Mesenchymal stem cell (in vitro differentiated cells and primary cell): ENCODE measurements around the gene RBMS1.

Experiments
- DNase-seq: peaks from one replicate; pipeline ENCODE4 v3.0.0-alpha.2; 2013
- H2AFZ ChIP-seq: one replicate; pipeline ENCODE4 v1.6.1; 2013; ENCODE audit warnings: low read depth, mild to moderate bottlenecking, control low read depth, inconsistent platforms, low read length, moderate library complexity
- H2AK5ac ChIP-seq: 2 replicates; pipeline ENCODE4 v1.6.1; 2013; ENCODE audit warnings: low read length, moderate library complexity, mild to moderate bottlenecking, inconsistent platforms; ENCODE audit not compliant: severe bottlenecking
- H2BK120ac ChIP-seq: one replicate; pipeline ENCODE4 v1.6.1; 2013; ENCODE audit warnings: low read depth, mild to moderate bottlenecking, inconsistent platforms, low read length, moderate library complexity
- H2BK12ac ChIP-seq, 2 experiments: one replicate each; pipeline ENCODE4 v1.6.1; 2013; ENCODE audit warnings: inconsistent platforms in 2 of 2, low read length in 2 of 2, mild to moderate bottlenecking in 2 of 2, moderate library complexity in 2 of 2, control low read depth in 1 of 2
- H2BK15ac ChIP-seq: one replicate; pipeline ENCODE4 v1.6.1; 2013; ENCODE audit warnings: mild to moderate bottlenecking, low read depth, inconsistent platforms; ENCODE audit not compliant: poor library complexity, severe bottlenecking
- H2BK5ac ChIP-seq: 2 replicates; pipeline ENCODE4 v1.6.1; 2013; ENCODE audit warnings: low read depth, mild to moderate bottlenecking, low read length, control low read depth, inconsistent platforms; ENCODE audit not compliant: poor library complexity, severe bottlenecking
- H3K14ac ChIP-seq, 2 experiments: one replicate each; pipeline ENCODE4 v1.6.1; 2013; ENCODE audit warnings: inconsistent platforms in 2 of 2, low read length in 2 of 2, control low read depth in 1 of 2, mild to moderate bottlenecking in 1 of 2, moderate library complexity in 1 of 2
- H3K18ac ChIP-seq, 2 experiments: one replicate each; pipeline ENCODE4 v1.6.1; 2013; ENCODE audit warnings: inconsistent platforms in 2 of 2, low read length in 2 of 2, control low read depth in 1 of 2, low read depth in 1 of 2, mild to moderate bottlenecking in 1 of 2
- H3K23ac ChIP-seq, 2 experiments: one replicate each; pipeline ENCODE4 v1.6.1; 2013; ENCODE audit warnings: inconsistent platforms in 2 of 2, low read length in 2 of 2, mild to moderate bottlenecking in 2 of 2, moderate library complexity in 2 of 2, control low read depth in 1 of 2
- H3K27ac ChIP-seq: 2 replicates; pipeline ENCODE4 v1.5.1; 2013; ENCODE audit warnings: mild to moderate bottlenecking, moderate library complexity, low read length, control low read depth, inconsistent platforms; ENCODE audit not compliant: poor library complexity, severe bottlenecking
- H3K27me3 ChIP-seq, 2 experiments: 2 replicates each; pipeline versions ENCODE4 v1.6.1 to v1.7.0; 2013; ENCODE audit warnings: low read length in 2 of 2, mild to moderate bottlenecking in 2 of 2, moderate library complexity in 2 of 2, control low read depth in 1 of 2, inconsistent platforms in 1 of 2; ENCODE audit not compliant: control insufficient read depth in 1 of 2, insufficient read depth in 1 of 2
- H3K36me3 ChIP-seq, 2 experiments: 2 replicates each; pipeline versions ENCODE4 v1.6.1 to v1.7.0; 2013; ENCODE audit warnings: low read length in 2 of 2, control low read depth in 1 of 2, inconsistent platforms in 1 of 2, low read depth in 1 of 2, mild to moderate bottlenecking in 1 of 2; ENCODE audit not compliant: insufficient read depth in 2 of 2, control insufficient read depth in 1 of 2
- H3K4ac ChIP-seq, 2 experiments: one replicate each; pipeline ENCODE4 v1.6.1; 2013; ENCODE audit warnings: inconsistent platforms in 2 of 2, low read length in 2 of 2, mild to moderate bottlenecking in 2 of 2, moderate library complexity in 2 of 2, control low read depth in 1 of 2, low read depth in 1 of 2
- H3K4me1 ChIP-seq: 2 replicates; pipeline ENCODE4 v1.6.1; 2013; ENCODE audit warnings: low read depth, low read length, control low read depth; ENCODE audit not compliant: control insufficient read depth, insufficient read depth
- H3K4me2 ChIP-seq: 2 replicates; pipeline ENCODE4 v1.6.1; 2013; ENCODE audit warnings: low read length, mild to moderate bottlenecking, inconsistent platforms; ENCODE audit not compliant: poor library complexity, severe bottlenecking
- H3K4me3 ChIP-seq, 2 experiments: 2 replicates each; pipeline versions ENCODE4 v1.5.1 to v1.7.0; 2013; ENCODE audit warnings: low read length in 2 of 2, mild to moderate bottlenecking in 2 of 2, control low read depth in 1 of 2, low read depth in 1 of 2; ENCODE audit not compliant: insufficient read depth in 1 of 2
- H3K79me1 ChIP-seq: replicated peaks from 2 replicates; pipeline ENCODE4 v1.6.1; 2013; ENCODE audit warnings: mild to moderate bottlenecking, control low read depth, low read length, inconsistent platforms; ENCODE audit not compliant: poor library complexity, severe bottlenecking
- H3K9ac ChIP-seq: 2 replicates; pipeline ENCODE4 v1.7.0; 2013; ENCODE audit warnings: mild to moderate bottlenecking, low read length, moderate library complexity
- H3K9me3 ChIP-seq: 2 replicates; pipeline ENCODE4 v1.7.0; 2013; ENCODE audit warnings: mild to moderate bottlenecking, low read length; ENCODE audit not compliant: control insufficient read depth
- H4K8ac ChIP-seq: one replicate; pipeline ENCODE4 v1.6.1; 2013; ENCODE audit warnings: inconsistent platforms, mild to moderate bottlenecking, low read length, moderate library complexity
- H4K91ac ChIP-seq: one replicate; pipeline ENCODE4 v1.6.1; 2013; ENCODE audit warnings: mild to moderate bottlenecking, low read length, inconsistent platforms
- WGBS: methylation state at CpG from one replicate; pipeline ENCODE4 v1.1.7; 2013; ENCODE audit warnings: mixed read lengths; 5-methylcytosine and 5-hydroxymethylcytosine counted together

Gene RBMS1

DNA sequence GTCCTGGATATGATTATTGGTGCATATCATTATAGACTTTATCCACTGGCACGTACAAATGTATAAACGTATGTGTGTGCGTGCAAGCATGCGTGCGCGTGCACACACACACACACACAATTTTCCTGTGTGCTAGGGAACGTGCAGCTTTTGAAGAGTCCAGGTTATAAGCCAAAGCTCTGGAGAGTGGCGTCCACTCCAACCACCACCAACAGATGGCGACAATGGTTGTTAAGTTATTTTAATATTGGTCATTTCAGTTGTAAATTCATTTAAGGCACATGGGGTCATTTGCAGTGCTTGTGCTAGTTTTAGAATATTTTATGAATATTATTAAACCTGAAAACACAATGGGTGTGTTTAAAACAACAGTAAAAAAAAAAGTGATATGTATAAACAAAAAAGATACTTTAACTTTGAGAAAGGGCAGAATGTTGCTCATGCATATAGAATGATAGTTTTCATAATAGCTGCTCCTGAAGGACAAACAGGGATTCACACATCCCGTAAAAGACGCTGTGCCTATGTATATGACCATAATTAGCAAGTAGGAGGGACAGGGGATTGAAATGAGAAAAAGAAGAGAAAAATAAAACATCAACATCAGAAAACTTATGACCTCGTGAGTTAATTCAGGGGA is 169.3 kb downstream of the RBMS1 start:
- WGBS, result 84% methylated on average over 9 of the region's 12 CpGs
- H3K4me1 ChIP-seq, result peaks cover 6% of the 10 kb centered on the region

DNA sequence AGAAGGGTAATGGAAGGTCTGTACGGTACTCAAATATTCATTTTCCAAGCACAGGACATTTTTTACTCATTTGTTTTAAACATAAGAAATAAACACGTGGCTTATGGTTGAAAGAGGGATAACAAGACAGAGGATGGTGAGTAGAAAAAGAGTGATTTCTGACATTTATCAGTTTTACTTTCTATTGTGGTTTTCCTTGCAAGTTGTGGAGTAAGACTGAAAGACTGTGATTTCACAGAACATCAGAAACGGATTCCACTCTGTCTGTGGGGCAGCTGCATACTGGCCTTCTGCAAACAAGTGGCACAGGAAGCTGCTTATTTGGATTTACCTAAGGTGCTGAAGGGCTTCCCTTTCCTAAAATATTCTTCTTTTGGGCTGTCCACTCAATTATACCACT is 171.3 kb downstream of the RBMS1 start:
- H2BK5ac ChIP-seq, result no peak overlapping the region
- H2BK12ac ChIP-seq, result no peak overlapping the region
- no peak overlapping the region for H3K4me3 ChIP-seq
- no peak overlapping the region for H2BK120ac ChIP-seq
- 93% methylated on average over 2 of the region's 3 CpGs for WGBS
- H3K36me3 ChIP-seq, result peaks cover 9 to 41% of the 10 kb centered on the region in 2 experiments
- no peak overlapping the region for H3K9ac ChIP-seq
- no peak overlapping the region for H3K14ac ChIP-seq
- no peak overlapping the region for H3K23ac ChIP-seq
- H3K9me3 ChIP-seq, result no peaks in the 10 kb centered on the region
- no peak overlapping the region for H3K4me2 ChIP-seq
- H2AFZ ChIP-seq, result no peak overlapping the region
- no peak overlapping the region for H4K91ac ChIP-seq
- H3K4me1 ChIP-seq, result peaks cover 6% of the 10 kb centered on the region
- H3K4ac ChIP-seq, result no peak overlapping the region
- H4K8ac ChIP-seq, result no peak overlapping the region
- H3K27me3 ChIP-seq, result no peaks in the 10 kb centered on the region
- H2AK5ac ChIP-seq, result no peak overlapping the region
- no peak overlapping the region for H2BK15ac ChIP-seq
- no peak for DNase-seq
- H3K79me1 ChIP-seq, result peaks cover 10% of the 10 kb centered on the region
- no peak overlapping the region for H3K18ac ChIP-seq
- no peak overlapping the region for H3K27ac ChIP-seq

More for the DNA sequence above, 169.3 kb downstream of the RBMS1 start:
- H2AK5ac ChIP-seq, result no peak overlapping the region
- no peak overlapping the region for H3K4ac ChIP-seq
- no peak overlapping the region for H2BK120ac ChIP-seq
- H4K91ac ChIP-seq, result no peak overlapping the region
- H2BK5ac ChIP-seq, result no peak overlapping the region
- H3K4me2 ChIP-seq, result no peak overlapping the region
- H2BK15ac ChIP-seq, result no peak overlapping the region
- DNase-seq, result peak; percentile 59
- H3K9me3 ChIP-seq, result no peaks in the 10 kb centered on the region
- peaks cover 12% of the 10 kb centered on the region for H3K79me1 ChIP-seq
- no peak overlapping the region for H3K4me3 ChIP-seq
- H3K14ac ChIP-seq, result no peak overlapping the region
- no peak overlapping the region for H3K27ac ChIP-seq
- peak overlapping the region; percentile 69 for H4K8ac ChIP-seq
- H3K36me3 ChIP-seq, result peaks cover 9 to 42% of the 10 kb centered on the region in 2 experiments
- no peaks in the 10 kb centered on the region for H3K27me3 ChIP-seq
- peak overlapping the region in 1 of 2 experiments; percentile 70 for H3K18ac ChIP-seq
- H2AFZ ChIP-seq, result no peak overlapping the region
- H2BK12ac ChIP-seq, result no peak overlapping the region
- peak overlapping the region; percentile 15 for H3K9ac ChIP-seq
- no peak overlapping the region for H3K23ac ChIP-seq

DNA sequence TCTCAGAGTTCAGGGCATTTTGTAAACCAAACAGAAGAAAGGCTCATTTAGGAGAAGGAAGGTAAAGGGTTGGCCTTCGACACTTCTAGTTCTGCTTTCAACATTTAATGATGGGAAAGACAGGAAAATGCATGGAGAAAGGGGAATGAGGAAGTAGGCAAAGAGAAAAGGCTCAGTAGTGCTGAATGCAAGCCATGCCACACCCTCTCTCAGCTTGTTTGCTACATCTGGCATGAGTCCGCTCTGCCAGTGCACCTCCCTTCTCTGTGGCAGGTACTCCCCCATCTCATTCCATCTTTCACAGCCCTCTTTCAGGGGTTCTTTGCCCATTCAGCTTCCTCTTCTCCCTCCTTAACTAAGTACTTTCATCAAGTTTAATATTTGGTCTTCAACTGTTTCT is 172.6 kb downstream of the RBMS1 start:
- Histone ChIP-seq H2BK120ac (no peak overlapping the region), H2AFZ (no peak overlapping the region), H3K14ac (no peak overlapping the region), H2BK15ac (no peak overlapping the region), H3K23ac (no peak overlapping the region), H2BK12ac (peak overlapping the region in 1 of 2 experiments; percentile 71), H3K18ac (no peak overlapping the region), H3K4ac (no peak overlapping the region), H3K9me3 (no peaks in the 10 kb centered on the region), H3K79me1 (peaks cover 11% of the 10 kb centered on the region), H2AK5ac (no peak overlapping the region), H3K9ac (no peak overlapping the region), H4K91ac (no peak overlapping the region), H3K4me1 (peaks cover 6% of the 10 kb centered on the region), H2BK5ac (no peak overlapping the region), H3K27ac (no peak overlapping the region), H3K36me3 (peaks cover 9 to 50% of the 10 kb centered on the region in 2 experiments), H3K4me2 (no peak overlapping the region), H3K27me3 (no peaks in the 10 kb centered on the region), H4K8ac (no peak overlapping the region), H3K4me3 (no peak overlapping the region)
- no peak for DNase-seq
- WGBS, result 92% methylated on average over 2 of the region's 2 CpGs

DNA sequence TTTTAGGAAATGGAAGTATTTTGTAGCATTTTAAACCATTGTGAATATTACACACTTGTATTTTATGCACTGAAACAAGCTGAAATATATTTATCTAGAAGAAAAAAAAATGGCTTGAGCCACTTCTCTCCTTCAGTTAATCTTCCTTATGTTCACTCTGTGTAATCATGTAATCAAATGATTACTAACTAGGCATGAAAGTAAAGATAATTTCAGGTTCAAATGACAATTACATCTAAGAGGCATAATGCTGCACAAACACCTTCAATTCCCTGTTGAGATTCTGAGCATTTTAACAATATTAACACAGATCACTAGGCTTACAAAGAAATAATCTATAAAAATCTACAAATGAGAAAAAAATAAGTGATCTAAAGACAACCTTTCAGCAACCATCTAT is 173.9 kb downstream of the RBMS1 start:
- Histone ChIP-seq H3K27me3 (no peaks in the 10 kb centered on the region), H3K4me2 (no peak overlapping the region), H3K79me1 (peaks cover 9% of the 10 kb centered on the region)

More for the DNA sequence above, 173.9 kb downstream of the RBMS1 start:
- Histone ChIP-seq H3K14ac (no peak overlapping the region), H3K4me1 (peaks cover 5% of the 10 kb centered on the region), H4K91ac (no peak overlapping the region), H4K8ac (no peak overlapping the region), H3K9me3 (no peaks in the 10 kb centered on the region), H3K27ac (no peak overlapping the region), H3K4me3 (no peak overlapping the region), H2AK5ac (no peak overlapping the region), H3K18ac (no peak overlapping the region), H3K36me3 (peaks cover 9 to 56% of the 10 kb centered on the region in 2 experiments), H2BK15ac (no peak overlapping the region), H2BK120ac (no peak overlapping the region), H3K9ac (no peak overlapping the region), H3K4ac (no peak overlapping the region), H2BK12ac (no peak overlapping the region), H2BK5ac (no peak overlapping the region), H3K23ac (no peak overlapping the region), H2AFZ (no peak overlapping the region)
- DNase-seq, result no peak
